Breast epithelium (tissue), 4 donors: ENCODE results near the gene CXCL14. TPM values are rescaled to one million over a fixed set of nuclear protein-coding genes. Genes with fewer than 3 reads are reported as not detected.

Experiments
- DNase-seq, 2 donors: peaks; one replicate each; pipeline ENCODE4 v3.0.0-alpha.2; 2019; ENCODE audit warnings: low spot score in 2 of 2
- H3K27ac ChIP-seq, 2 donors: fragments of 200-600 bp; sonication (generic) in 1 of 2; one replicate each; pipeline ENCODE4 v1.5.1; 2016 to 2019; ENCODE audit warnings: mild to moderate bottlenecking in 1 of 2
- H3K27me3 ChIP-seq, 2 donors: fragments of 200-600 bp; sonication (generic) in 1 of 2; one replicate each; pipeline versions ENCODE4 v1.5.1 to v1.6.0; 2017 to 2019; ENCODE audit warnings: control low read depth in 1 of 2, mild to moderate bottlenecking in 1 of 2
- H3K36me3 ChIP-seq: fragments of 200-600 bp; one replicate; pipeline ENCODE4 v1.5.1; 2019
- H3K4me1 ChIP-seq, 2 donors: fragments of 200-600 bp; sonication (generic); one replicate each; pipeline ENCODE4 v1.5.1; 2016 to 2019; ENCODE audit warnings: control low read depth in 1 of 2
- H3K4me3 ChIP-seq, 3 donors: fragments of 200-600 bp; sonication (generic); 1 replicate in 2 of 3; 2 replicates in 1 of 3; pipeline ENCODE4 v1.5.1; 2016 to 2019; ENCODE audit warnings: mild to moderate bottlenecking in 3 of 3, moderate library complexity in 2 of 3
- H3K9me3 ChIP-seq, 2 donors: fragments of 200-600 bp; sonication (generic) in 1 of 2; one replicate each; pipeline ENCODE4 v1.5.1; 2016 to 2019; ENCODE audit warnings: control low read depth in 1 of 2
- CTCF ChIP-seq, 3 donors: fragments of 450-650 bp; IDR thresholded peaks; one replicate each; pipeline ENCODE4 v1.5.1; 2016 to 2017; ENCODE audit warnings: antibody characterized with exemption in 3 of 3, mild to moderate bottlenecking in 3 of 3, moderate library complexity in 3 of 3
- POLR2A ChIP-seq: fragments of 450-650 bp; IDR thresholded peaks from one replicate; pipeline ENCODE4 v1.6.1; 2016; ENCODE audit warnings: antibody characterized with exemption, mild to moderate bottlenecking, moderate library complexity
- POLR2AphosphoS5 ChIP-seq, 3 donors: sonication (generic); formaldehyde crosslinking; IDR thresholded peaks; one replicate each; pipeline ENCODE4 v1.6.1; 2017; ENCODE audit warnings: antibody characterized with exemption in 3 of 3
- intact Hi-C: fragments of 100-400 bp; cut with DNase I; formaldehyde crosslinking; loops from one replicate; pipeline ENCODE4 v1.15.1; 2023; ENCODE audit warnings: low total_unique reads
- total RNA-seq, 3 donors: library from RNA; depleted of rRNA; stranded (reverse); fragments of >200 nt; gene quantifications; one replicate each; pipeline ENCODE4 v1.1.0, GENCODE V29; 2016

Gene CXCL14
- total RNA-seq, 3 donors from 2014 or later = 45.5 to 1,054 (median 46.9) TPM

GRCh38 chr5:135559354-135559753 lies 19.4 kb downstream of the CXCL14 start:
- intact Hi-C loops = loop anchor here (10.0 kb wide), 1 partner anchor 95 kb away; no protein-coding TSS in a partner anchor
- Histone ChIP-seq H3K27me3 (peaks cover 0 to 12% of the 10 kb centered on the region in 2 donors), H3K4me3 (no peak overlapping the region), H3K27ac (no peak overlapping the region), H3K36me3 (no peaks in the 10 kb centered on the region), H3K9me3 (no peaks in the 10 kb centered on the region), H3K4me1 (no peaks in the 10 kb centered on the region)
- TF ChIP-seq POLR2A (no peak), CTCF (IDR thresholded peaks at IDR 0.05) (no peak), POLR2AphosphoS5 (IDR thresholded peaks at IDR 0.05) (no peak)
- DNase-seq = no peak

GRCh38 chr5:135557076-135557838 lies 21.5 kb downstream of the CXCL14 start:
- intact Hi-C loops = loop anchor here (10.0 kb wide), 1 partner anchor 92 kb away; no protein-coding TSS in a partner anchor
- peaks cover 0 to 16% of the 10 kb centered on the region in 2 donors for H3K27me3 ChIP-seq
- H3K36me3 ChIP-seq = no peaks in the 10 kb centered on the region
- H3K9me3 ChIP-seq = no peaks in the 10 kb centered on the region
- DNase-seq = no peak
- no peak overlapping the region for H3K27ac ChIP-seq
- H3K4me1 ChIP-seq = no peaks in the 10 kb centered on the region
- no peak overlapping the region for H3K4me3 ChIP-seq
- TF ChIP-seq CTCF (IDR thresholded peaks at IDR 0.05) (no peak), POLR2AphosphoS5 (IDR thresholded peaks at IDR 0.05) (no peak), POLR2A (no peak)

- no peaks in the 10 kb centered on the region for H3K9me3 ChIP-seq
- no peaks in the 10 kb centered on the region for H3K4me1 ChIP-seq
- TF ChIP-seq CTCF (IDR thresholded peaks at IDR 0.05) (no peak), POLR2A (no peak), POLR2AphosphoS5 (IDR thresholded peaks at IDR 0.05) (no peak)
- no peak overlapping the region for H3K27ac ChIP-seq
- intact Hi-C loops = loop anchor here (10.0 kb wide), 1 partner anchor 92 kb away; no protein-coding TSS in a partner anchor
- no peaks in the 10 kb centered on the region for H3K36me3 ChIP-seq
- no peak for DNase-seq
- peaks cover 0 to 16% of the 10 kb centered on the region in 2 donors for H3K27me3 ChIP-seq
- H3K4me3 ChIP-seq = no peak overlapping the region
Measured at GRCh38 chr5:135556620-135557019, 22.2 kb downstream of the CXCL14 start.

GRCh38 chr5:135555530-135555929 lies 23.3 kb downstream of the CXCL14 start:
- intact Hi-C loops = loop anchor here (10.0 kb wide), 1 partner anchor 91 kb away; no protein-coding TSS in a partner anchor
- TF ChIP-seq CTCF (IDR thresholded peaks at IDR 0.05) (no peak), POLR2A (no peak), POLR2AphosphoS5 (IDR thresholded peaks at IDR 0.05) (no peak)
- no peak for DNase-seq
- Histone ChIP-seq H3K4me3 (no peak overlapping the region), H3K9me3 (no peaks in the 10 kb centered on the region), H3K36me3 (no peaks in the 10 kb centered on the region), H3K4me1 (no peaks in the 10 kb centered on the region), H3K27ac (no peak overlapping the region), H3K27me3 (peaks cover 0 to 19% of the 10 kb centered on the region in 2 donors)
